Neuron (in vitro differentiated cells): ENCODE measurements around the gene ANKRD62.

ENCODE experiments used
- H2AFZ ChIP-seq: one replicate; pipeline ENCODE4 v1.6.1; 2013; ENCODE audit warnings: low read depth, mild to moderate bottlenecking, inconsistent platforms, low read length, moderate library complexity
- H3K27me3 ChIP-seq: one replicate; pipeline ENCODE4 v1.6.1; 2013; ENCODE audit warnings: low read length; ENCODE audit not compliant: insufficient read depth
- H3K36me3 ChIP-seq: one replicate; pipeline ENCODE4 v1.6.1; 2013; ENCODE audit warnings: low read length; ENCODE audit not compliant: insufficient read depth
- H3K4me1 ChIP-seq: one replicate; pipeline ENCODE4 v1.6.1; 2013; ENCODE audit warnings: low read length; ENCODE audit not compliant: insufficient read depth
- H3K4me3 ChIP-seq: 2 replicates; pipeline ENCODE4 v1.5.1; 2013; ENCODE audit warnings: mild to moderate bottlenecking, low read length, moderate library complexity
- H3K9me3 ChIP-seq: one replicate; pipeline ENCODE4 v1.6.1; 2013; ENCODE audit warnings: low read length

ANKRD62 gene

GRCh38 chr18:12093520-12094257 lies at the start of gene ANKRD62:
ANKRD62 (plus strand) TSS chr18:12093843; CDS start chr18:12094018, 175 bp downstream.
- H2AFZ ChIP-seq: no peak within 1 kb of the TSS
- H3K9me3 ChIP-seq: no peaks in the 10 kb centered on the region
- H3K4me3 ChIP-seq: no peak within 1 kb of the TSS
- H3K36me3 ChIP-seq: no peaks in the 10 kb centered on the region
- H3K4me1 ChIP-seq: no peaks in the 10 kb centered on the region
- H3K27me3 ChIP-seq: peaks cover 2% of the 10 kb centered on the region

- Histone ChIP-seq H3K27me3 (peaks cover 14% of the 10 kb centered on the region), H3K36me3 (no peaks in the 10 kb centered on the region), H2AFZ (no peak overlapping the region), H3K4me1 (peaks cover 5% of the 10 kb centered on the region), H3K9me3 (no peaks in the 10 kb centered on the region), H3K4me3 (no peak overlapping the region)
These were observed 49.1 kb upstream of the ANKRD62 start for GRCh38 chr18:12044591-12044990.

DNA sequence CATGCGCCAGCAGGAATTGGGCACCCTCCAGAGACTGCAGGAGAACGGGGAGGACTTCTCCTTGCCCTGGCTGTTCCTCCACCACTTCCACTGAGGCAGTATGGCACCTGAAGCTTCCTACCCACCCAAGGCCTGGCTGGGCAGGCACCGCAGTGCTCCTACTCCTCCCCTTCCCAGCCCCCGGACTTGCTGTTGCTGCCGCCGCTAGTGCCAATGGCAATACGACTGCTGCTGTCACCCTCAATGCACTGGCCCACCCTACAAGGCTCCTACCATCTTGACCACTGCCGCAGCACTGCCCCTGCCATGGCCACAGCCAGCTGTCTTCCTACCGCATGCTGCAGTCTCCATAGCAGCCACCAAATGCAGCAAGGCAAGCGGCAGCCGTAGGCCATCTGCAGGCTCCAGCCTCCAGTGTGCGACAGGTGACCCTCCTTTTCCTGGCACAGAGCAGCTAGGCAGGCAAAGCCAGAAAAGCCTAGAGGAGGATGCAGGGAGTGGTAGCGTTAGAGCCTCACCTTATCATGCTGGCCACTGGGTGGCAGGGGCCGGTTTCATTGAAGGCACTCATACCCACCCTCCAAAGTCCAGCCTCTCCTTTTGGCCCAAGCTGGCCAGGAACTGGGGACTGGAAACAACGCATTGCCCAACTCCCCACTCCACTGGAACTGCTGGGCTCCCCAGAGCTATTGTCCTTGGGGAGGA lies 47.4 kb upstream of the ANKRD62 start:
- H3K36me3 ChIP-seq: no peaks in the 10 kb centered on the region
- no peak overlapping the region for H3K4me3 ChIP-seq
- H3K9me3 ChIP-seq: no peaks in the 10 kb centered on the region
- peaks cover 11% of the 10 kb centered on the region for H3K27me3 ChIP-seq
- H2AFZ ChIP-seq: no peak overlapping the region
- H3K4me1 ChIP-seq: peaks cover 5% of the 10 kb centered on the region

DNA sequence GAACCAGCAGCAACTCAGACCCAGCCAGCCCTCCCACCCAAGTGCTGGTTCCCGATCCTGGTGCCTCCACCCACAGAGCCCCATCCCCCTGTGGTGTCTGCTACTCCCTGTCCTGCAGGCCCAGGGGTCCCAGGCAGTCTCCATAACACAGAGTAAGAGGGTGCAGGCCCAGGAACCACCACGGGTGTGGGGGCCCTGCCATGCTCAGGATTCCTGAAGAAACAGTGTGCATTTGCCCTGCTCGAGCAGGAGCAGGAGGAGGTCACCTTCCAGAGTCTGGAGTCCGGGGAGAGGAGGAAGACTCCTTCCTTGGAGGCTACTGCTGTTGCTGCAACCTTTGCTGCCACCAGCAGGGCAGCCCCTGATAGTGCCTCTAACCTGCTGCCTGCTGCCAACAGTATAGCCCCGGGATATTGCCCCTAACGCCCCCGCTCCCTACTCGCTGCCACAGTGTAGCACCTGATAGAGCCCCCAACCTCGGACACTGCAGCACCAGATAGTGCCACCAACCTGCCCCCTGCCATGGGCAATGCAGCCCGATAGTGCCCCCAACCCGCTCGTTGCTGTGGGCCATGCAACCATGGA lies 46.8 kb upstream of the ANKRD62 start:
- H2AFZ ChIP-seq: no peak overlapping the region
- no peaks in the 10 kb centered on the region for H3K9me3 ChIP-seq
- no peaks in the 10 kb centered on the region for H3K36me3 ChIP-seq
- H3K4me1 ChIP-seq: peaks cover 5% of the 10 kb centered on the region
- peaks cover 11% of the 10 kb centered on the region for H3K27me3 ChIP-seq
- no peak overlapping the region for H3K4me3 ChIP-seq

DNA sequence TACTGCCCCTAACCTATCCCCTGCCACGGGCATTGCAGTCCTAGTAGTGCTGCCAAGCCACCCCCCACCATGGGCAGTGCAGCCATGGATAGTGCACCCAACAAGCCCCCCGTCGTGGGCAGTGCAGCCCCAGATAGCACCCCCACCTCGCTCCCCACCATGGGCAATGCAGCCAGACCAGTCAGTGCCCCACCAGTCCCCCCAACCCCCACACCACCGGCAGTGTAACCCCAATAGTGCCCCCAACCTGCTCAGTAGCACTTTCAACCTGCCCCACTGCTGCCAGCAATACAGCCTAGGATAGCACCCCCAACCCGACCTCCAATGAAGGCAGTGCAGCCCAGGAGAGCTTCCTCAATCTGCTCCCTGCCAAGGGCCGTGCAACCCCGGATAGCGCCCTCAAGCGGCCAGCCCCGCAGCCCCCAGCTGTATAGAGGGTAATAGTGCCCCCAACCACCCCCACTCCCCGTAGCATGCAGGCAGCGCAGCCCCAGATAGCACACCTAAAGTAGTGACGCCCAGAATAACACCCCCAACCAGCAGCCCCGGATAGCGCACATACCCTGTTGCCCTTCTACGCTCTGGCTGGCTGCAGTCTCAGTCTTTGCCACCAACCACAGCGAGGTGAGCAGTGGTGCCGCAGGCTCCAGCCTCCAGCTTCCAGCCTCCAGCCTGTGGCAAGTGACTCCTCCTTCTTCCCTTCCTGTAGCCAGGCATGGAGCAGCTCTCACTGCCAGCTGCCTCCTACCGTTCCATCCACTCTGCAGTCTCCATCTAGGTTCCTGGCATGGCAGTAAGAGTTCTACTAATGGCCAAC lies 45.4 kb upstream of the ANKRD62 start:
- no peak overlapping the region for H3K4me3 ChIP-seq
- H3K4me1 ChIP-seq: peaks cover 5% of the 10 kb centered on the region
- H3K9me3 ChIP-seq: no peaks in the 10 kb centered on the region
- no peaks in the 10 kb centered on the region for H3K36me3 ChIP-seq
- peaks cover 18% of the 10 kb centered on the region for H3K27me3 ChIP-seq
- H2AFZ ChIP-seq: no peak overlapping the region

DNA sequence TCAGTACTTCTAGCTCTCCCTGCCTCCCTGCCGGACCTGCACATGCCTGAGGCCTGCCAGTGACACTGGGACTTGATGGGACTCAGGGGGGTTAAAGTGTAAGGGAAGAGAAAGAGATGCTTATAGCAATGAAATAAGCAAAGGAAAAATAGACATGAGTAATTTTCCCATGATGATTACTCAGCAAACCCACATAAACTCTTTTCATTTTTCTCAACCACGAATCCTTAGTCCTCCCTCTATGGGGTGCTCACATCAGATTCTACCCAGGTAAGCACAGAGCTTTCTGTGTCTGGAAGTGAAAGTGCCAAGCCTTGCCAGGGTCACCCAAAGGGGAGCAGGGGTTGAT lies 44.8 kb upstream of the ANKRD62 start:
- Histone ChIP-seq H2AFZ (no peak overlapping the region), H3K27me3 (peaks cover 18% of the 10 kb centered on the region), H3K4me3 (no peak overlapping the region), H3K4me1 (peaks cover 4% of the 10 kb centered on the region), H3K9me3 (no peaks in the 10 kb centered on the region), H3K36me3 (no peaks in the 10 kb centered on the region)

- Histone ChIP-seq H3K4me3 (no peak overlapping the region), H2AFZ (no peak overlapping the region), H3K36me3 (no peaks in the 10 kb centered on the region), H3K9me3 (no peaks in the 10 kb centered on the region), H3K27me3 (peaks cover 13% of the 10 kb centered on the region), H3K4me1 (no peaks in the 10 kb centered on the region)
These were observed 43.4 kb upstream of the ANKRD62 start for GRCh38 chr18:12049978-12050811.

DNA sequence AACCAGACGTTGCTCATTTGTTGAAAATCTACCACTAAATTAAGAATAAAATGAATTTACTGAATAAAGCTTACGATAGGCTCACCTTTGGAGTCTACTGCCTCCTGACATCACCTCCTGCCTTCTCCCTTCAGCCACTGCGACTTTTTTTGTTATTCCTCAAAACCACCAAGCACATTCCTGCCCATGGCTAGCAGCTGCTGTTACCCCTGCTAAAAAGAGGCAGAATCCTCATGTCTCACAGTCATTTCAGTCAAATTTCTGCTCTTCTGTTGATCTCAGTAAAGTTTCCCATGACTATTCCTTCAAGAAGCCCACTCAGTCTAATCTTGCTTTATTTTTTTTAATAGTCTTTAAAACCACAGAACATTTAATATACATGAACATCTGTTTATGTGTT lies 40.8 kb upstream of the ANKRD62 start:
- peaks cover 13% of the 10 kb centered on the region for H3K27me3 ChIP-seq
- H3K36me3 ChIP-seq: no peaks in the 10 kb centered on the region
- no peaks in the 10 kb centered on the region for H3K9me3 ChIP-seq
- no peaks in the 10 kb centered on the region for H3K4me1 ChIP-seq
- H2AFZ ChIP-seq: no peak overlapping the region
- H3K4me3 ChIP-seq: no peak overlapping the region

DNA sequence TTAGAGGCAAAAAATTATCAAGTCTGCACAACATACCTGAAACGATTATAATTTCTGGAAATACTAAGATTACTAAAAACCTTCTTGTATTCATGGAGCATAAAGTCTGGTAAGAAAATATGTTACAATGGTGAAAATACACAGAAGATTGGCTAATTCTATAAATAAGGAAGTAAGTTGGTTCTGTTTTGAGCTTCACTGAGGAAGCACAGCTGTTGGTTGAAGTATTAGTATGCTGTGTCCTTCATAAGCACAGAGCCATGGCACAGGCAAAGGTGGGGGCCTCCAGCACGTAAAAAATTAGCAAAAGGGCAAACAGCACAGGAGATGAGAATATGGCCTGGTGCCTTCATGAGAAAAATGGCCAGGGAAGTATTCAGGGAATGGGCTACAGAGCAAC lies 40.4 kb upstream of the ANKRD62 start:
- Histone ChIP-seq H3K27me3 (peaks cover 13% of the 10 kb centered on the region), H2AFZ (no peak overlapping the region), H3K4me3 (no peak overlapping the region), H3K36me3 (no peaks in the 10 kb centered on the region), H3K4me1 (no peaks in the 10 kb centered on the region), H3K9me3 (no peaks in the 10 kb centered on the region)

- no peak overlapping the region for H3K4me3 ChIP-seq
- no peak overlapping the region for H2AFZ ChIP-seq
- H3K36me3 ChIP-seq: no peaks in the 10 kb centered on the region
- H3K9me3 ChIP-seq: no peaks in the 10 kb centered on the region
- peaks cover 7% of the 10 kb centered on the region for H3K27me3 ChIP-seq
- H3K4me1 ChIP-seq: no peaks in the 10 kb centered on the region
These were observed 37.4 kb upstream of the ANKRD62 start for GRCh38 chr18:12056034-12056883.

DNA sequence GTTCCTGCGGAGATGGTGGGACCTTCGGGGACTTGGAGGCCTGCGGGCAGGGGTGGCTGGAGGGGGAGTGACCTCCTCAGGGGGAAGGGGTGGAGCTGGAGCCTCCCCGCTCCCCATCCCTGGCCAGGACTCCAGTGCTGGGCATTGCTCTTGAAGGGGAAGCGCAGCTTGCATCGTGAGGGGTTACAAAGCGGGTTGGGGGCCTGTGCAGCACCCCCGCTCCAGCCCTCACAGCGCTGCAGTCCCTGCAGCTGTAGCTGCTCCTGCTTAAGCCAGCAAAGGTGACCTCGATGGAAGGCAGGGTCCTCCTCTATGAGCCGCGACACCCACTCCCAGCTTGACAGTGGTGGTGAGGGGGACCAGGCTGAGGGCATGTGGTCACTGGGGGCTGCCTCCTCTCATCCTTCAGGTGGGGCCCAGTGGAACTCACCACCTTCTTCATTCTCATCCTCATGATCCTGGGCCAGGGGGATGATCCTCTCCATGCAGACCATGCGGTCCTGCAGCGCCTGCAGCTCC lies 36.7 kb upstream of the ANKRD62 start:
- H2AFZ ChIP-seq: no peak overlapping the region
- no peaks in the 10 kb centered on the region for H3K9me3 ChIP-seq
- H3K4me1 ChIP-seq: no peaks in the 10 kb centered on the region
- no peak overlapping the region for H3K4me3 ChIP-seq
- H3K36me3 ChIP-seq: no peaks in the 10 kb centered on the region
- H3K27me3 ChIP-seq: peaks cover 7% of the 10 kb centered on the region
